Upper lobe of left lung (tissue), 4 donors: ENCODE results near the gene ISOC1.

Experiments used
- CTCF ChIP-seq, 6 experiments: fragments of 450-650 bp in 4 of 6; fragments of 200-600 bp in 2 of 6; sonication (generic) in 2 of 6; IDR thresholded peaks; one replicate each; pipeline ENCODE4 v1.5.1; 2016 to 2019; ENCODE audit warnings: antibody characterized with exemption in 6 of 6
- EP300 ChIP-seq, 4 donors: sonication (generic); formaldehyde crosslinking; IDR thresholded peaks; one replicate each; pipeline ENCODE4 v1.5.1; 2017; ENCODE audit warnings: antibody characterized with exemption in 4 of 4, control low read depth in 2 of 4
- POLR2A ChIP-seq, 4 donors: fragments of 450-650 bp; IDR thresholded peaks; one replicate each; pipeline ENCODE4 v1.5.1; 2016 to 2017; ENCODE audit warnings: antibody characterized with exemption in 4 of 4, mild to moderate bottlenecking in 2 of 4
- POLR2AphosphoS5 ChIP-seq, 2 donors: sonication (generic); formaldehyde crosslinking; IDR thresholded peaks; one replicate each; pipeline ENCODE4 v1.5.1; 2017; ENCODE audit warnings: antibody characterized with exemption in 2 of 2

GRCh38 chr5:129073111-129073510, 21.4 kb upstream of the ISOC1 start:
- no peak for TF ChIP-seq POLR2A (IDR thresholded peaks at IDR 0.05)
- TF ChIP-seq POLR2AphosphoS5 (IDR thresholded peaks at IDR 0.05) = no peak
- no peak for TF ChIP-seq CTCF (IDR thresholded peaks at IDR 0.05)
- no peak for TF ChIP-seq EP300 (IDR thresholded peaks at IDR 0.05)
